Immature natural killer cell (primary cell): ENCODE data around the gene CIRBP. TPM values are rescaled to one million over a fixed set of nuclear protein-coding genes. Genes with fewer than 3 reads are reported as not detected.
A peak's percentile ranks its signal among the peaks of the same experiment; 100 is the strongest.

Source experiments
- DNase-seq, 3 donors: peaks; one replicate each; pipeline ENCODE4 v3.0.0; 2022; ENCODE audit warnings: mixed read lengths in 1 of 3
- H3K27ac Mint-ChIP-seq, 6 donors: one replicate each; pipeline ENCODE4 v1.8.0; 2020; ENCODE audit warnings: mixed read lengths in 6 of 6, mild to moderate bottlenecking in 5 of 6, inconsistent platforms in 4 of 6, moderate library complexity in 3 of 6
- H3K27me3 Mint-ChIP-seq, 3 donors: one replicate each; pipeline ENCODE4 v1.8.0; 2020 to 2021; ENCODE audit warnings: low read depth in 3 of 3, mild to moderate bottlenecking in 3 of 3, mixed read lengths in 3 of 3, moderate library complexity in 3 of 3, inconsistent platforms in 1 of 3
- H3K36me3 Mint-ChIP-seq, 3 donors: one replicate each; pipeline ENCODE4 v1.8.0; 2020; ENCODE audit warnings: mixed read lengths in 3 of 3, inconsistent platforms in 2 of 3, mild to moderate bottlenecking in 2 of 3
- H3K4me1 Mint-ChIP-seq, 2 donors: one replicate each; pipeline ENCODE4 v1.8.0; 2020; ENCODE audit warnings: inconsistent platforms in 2 of 2, mild to moderate bottlenecking in 2 of 2, mixed read lengths in 2 of 2, moderate library complexity in 1 of 2
- H3K4me3 Mint-ChIP-seq, 5 donors: one replicate each; pipeline ENCODE4 v1.8.0; 2020; ENCODE audit warnings: mild to moderate bottlenecking in 5 of 5, mixed read lengths in 5 of 5, inconsistent platforms in 3 of 5, moderate library complexity in 3 of 5
- H3K9me3 Mint-ChIP-seq, 6 donors: one replicate each; pipeline ENCODE4 v1.8.0; 2020; ENCODE audit warnings: mild to moderate bottlenecking in 6 of 6, mixed read lengths in 6 of 6, inconsistent platforms in 4 of 6, moderate library complexity in 3 of 6
- polyA plus RNA-seq, 3 donors: library from polyadenylated mRNA; unstranded; fragments of 300-500 nt; fragmentation: Illumina TruSeq; gene quantifications; one replicate each; pipeline ENCODE4 v1.2.3, GENCODE V29; 2021

Gene CIRBP
- polyA plus RNA-seq, 3 donors from 2014 or later: 146 to 246 (median 197) TPM

- peaks cover 4 to 18% (median 13%) of the 10 kb centered on the region in 3 donors for H3K27me3 Mint-ChIP-seq
- no peak overlapping the region for H3K4me3 Mint-ChIP-seq
- DNase-seq: no peak
- no peak overlapping the region for H3K27ac Mint-ChIP-seq
- H3K36me3 Mint-ChIP-seq: no peaks in the 10 kb centered on the region
- H3K9me3 Mint-ChIP-seq: no peaks in the 10 kb centered on the region
- peaks cover 13 to 14% of the 10 kb centered on the region in 2 donors for H3K4me1 Mint-ChIP-seq
Observed at GRCh38 chr19:1235625-1236538, 33.2 kb upstream of the CIRBP start.

GRCh38 chr19:1236576-1236975 is 32.6 kb upstream of the CIRBP start:
- Mint-ChIP-seq H3K36me3 (no peaks in the 10 kb centered on the region), H3K9me3 (no peaks in the 10 kb centered on the region), H3K27me3 (peaks cover 10 to 21% (median 15%) of the 10 kb centered on the region in 3 donors), H3K4me1 (peaks cover 18 to 21% of the 10 kb centered on the region in 2 donors), H3K4me3 (no peak overlapping the region), H3K27ac (no peak overlapping the region)
- no peak for DNase-seq

GRCh38 chr19:1237027-1237659 is 32.0 kb upstream of the CIRBP start:
- no peak overlapping the region for H3K27ac Mint-ChIP-seq
- H3K4me3 Mint-ChIP-seq: peak overlapping the region in 2 of 5 donors; percentile 13 to 49
- H3K4me1 Mint-ChIP-seq: peaks cover 20 to 23% of the 10 kb centered on the region in 2 donors
- no peaks in the 10 kb centered on the region for H3K36me3 Mint-ChIP-seq
- H3K9me3 Mint-ChIP-seq: no peaks in the 10 kb centered on the region
- peaks cover 10 to 22% (median 15%) of the 10 kb centered on the region in 3 donors for H3K27me3 Mint-ChIP-seq
- DNase-seq: no peak

- peaks cover 10 to 20% (median 15%) of the 10 kb centered on the region in 3 donors for H3K27me3 Mint-ChIP-seq
- DNase-seq: no peak
- peak within 1 kb of the TSS in 5 of 6 donors; percentile 74 to 87 (median 79) for H3K27ac Mint-ChIP-seq
- peaks cover 20 to 29% of the 10 kb centered on the region in 2 donors for H3K4me1 Mint-ChIP-seq
- H3K4me3 Mint-ChIP-seq: peak within 1 kb of the TSS; percentile 73 to 86 (median 79)
- H3K9me3 Mint-ChIP-seq: no peaks in the 10 kb centered on the region
- H3K36me3 Mint-ChIP-seq: no peaks in the 10 kb centered on the region
Observed at GRCh38 chr19:1237754-1238368, 31.3 kb upstream of the CIRBP start, which contains the start of gene CBARP. TSS of gene CBARP (minus strand) at chr19:1238005. CDS start at chr19:1236100, 1,905 bp downstream.

- Mint-ChIP-seq H3K27ac (peak overlapping the region in 5 of 6 donors; percentile 74 to 87 (median 79)), H3K4me1 (peaks cover 20 to 34% of the 10 kb centered on the region in 2 donors), H3K4me3 (peak overlapping the region; percentile 73 to 86 (median 79)), H3K36me3 (no peaks in the 10 kb centered on the region), H3K9me3 (no peaks in the 10 kb centered on the region), H3K27me3 (peaks cover 10 to 20% (median 14%) of the 10 kb centered on the region in 3 donors)
- DNase-seq: no peak
Observed at GRCh38 chr19:1238369-1239303, 30.5 kb upstream of the CIRBP start.

GRCh38 chr19:1239420-1239795 is 29.7 kb upstream of the CIRBP start:
- Mint-ChIP-seq H3K4me1 (peaks cover 21 to 35% of the 10 kb centered on the region in 2 donors), H3K27me3 (peaks cover 10 to 20% (median 13%) of the 10 kb centered on the region in 3 donors), H3K36me3 (no peaks in the 10 kb centered on the region), H3K4me3 (peak overlapping the region; percentile 20 to 80 (median 50)), H3K27ac (peak overlapping the region in 5 of 6 donors; percentile 74 to 87 (median 79)), H3K9me3 (no peaks in the 10 kb centered on the region)
- DNase-seq: no peak

GRCh38 chr19:1239796-1240737 is 29.1 kb upstream of the CIRBP start:
- H3K27me3 Mint-ChIP-seq: peaks cover 10 to 20% (median 13%) of the 10 kb centered on the region in 3 donors
- peaks cover 26 to 39% of the 10 kb centered on the region in 2 donors for H3K4me1 Mint-ChIP-seq
- DNase-seq: peak; percentile 93 to 94 (median 94)
- H3K4me3 Mint-ChIP-seq: peak overlapping the region; percentile 36 to 80 (median 53)
- no peaks in the 10 kb centered on the region for H3K36me3 Mint-ChIP-seq
- H3K27ac Mint-ChIP-seq: peak overlapping the region in 5 of 6 donors; percentile 31 to 87 (median 77)
- no peaks in the 10 kb centered on the region for H3K9me3 Mint-ChIP-seq

GRCh38 chr19:1240925-1241324 is 28.2 kb upstream of the CIRBP start:
- Mint-ChIP-seq H3K36me3 (no peaks in the 10 kb centered on the region), H3K4me3 (peak overlapping the region; percentile 85 to 94 (median 87)), H3K9me3 (no peaks in the 10 kb centered on the region), H3K27me3 (peaks cover 10 to 18% (median 13%) of the 10 kb centered on the region in 3 donors), H3K4me1 (peaks cover 26 to 39% of the 10 kb centered on the region in 2 donors), H3K27ac (peak overlapping the region in 5 of 6 donors; percentile 70 to 96 (median 91))
- no peak for DNase-seq

- H3K36me3 Mint-ChIP-seq: no peaks in the 10 kb centered on the region
- peak within 1 kb of the TSS; percentile 70 to 96 (median 90) for H3K27ac Mint-ChIP-seq
- peak within 1 kb of the TSS; percentile 85 to 94 (median 87) for H3K4me3 Mint-ChIP-seq
- H3K27me3 Mint-ChIP-seq: peaks cover 10 to 18% (median 13%) of the 10 kb centered on the region in 3 donors
- peaks cover 26 to 39% of the 10 kb centered on the region in 2 donors for H3K4me1 Mint-ChIP-seq
- H3K9me3 Mint-ChIP-seq: no peaks in the 10 kb centered on the region
- peak; percentile 87 to 89 (median 89) for DNase-seq
Observed at GRCh38 chr19:1241417-1242095, 27.6 kb upstream of the CIRBP start, which contains the start of gene ATP5F1D. TSS of gene ATP5F1D (plus strand) at chr19:1241751. CDS start at chr19:1241851, 100 bp downstream.

- peaks cover 16 to 31% of the 10 kb centered on the region in 2 donors for H3K4me1 Mint-ChIP-seq
- peaks cover 9 to 21% (median 10%) of the 10 kb centered on the region in 3 donors for H3K27me3 Mint-ChIP-seq
- DNase-seq: peak; percentile 84 to 89 (median 86)
- H3K36me3 Mint-ChIP-seq: no peaks in the 10 kb centered on the region
- H3K27ac Mint-ChIP-seq: peak overlapping the region; percentile 85 to 98 (median 92)
- no peaks in the 10 kb centered on the region for H3K9me3 Mint-ChIP-seq
- H3K4me3 Mint-ChIP-seq: peak overlapping the region; percentile 67 to 84 (median 81)
Observed at GRCh38 chr19:1243768-1244692, 25.1 kb upstream of the CIRBP start.
